ENCODE data around the gene PLAA.

Gene PLAA

DNA sequence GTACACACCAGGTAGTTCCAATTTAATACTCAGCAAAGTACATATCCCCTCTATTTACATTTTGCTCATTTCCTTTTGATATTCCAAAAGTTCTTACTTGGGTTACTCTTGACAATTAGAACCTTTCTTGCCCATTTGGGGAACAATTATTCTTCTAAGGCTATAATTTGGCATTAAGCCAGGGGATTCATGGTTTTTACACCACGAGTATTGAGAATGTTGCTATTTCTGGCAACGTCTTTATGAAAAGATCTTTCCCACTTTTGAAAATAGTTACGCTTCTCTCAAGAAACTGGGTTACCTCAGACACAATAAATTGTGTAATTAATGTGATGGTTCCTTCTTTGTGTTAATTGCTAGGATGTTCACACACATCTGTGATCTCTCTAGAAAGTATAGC, 43.0 kb downstream of the PLAA start:
- TF ChIP-seq, protein P1, sequence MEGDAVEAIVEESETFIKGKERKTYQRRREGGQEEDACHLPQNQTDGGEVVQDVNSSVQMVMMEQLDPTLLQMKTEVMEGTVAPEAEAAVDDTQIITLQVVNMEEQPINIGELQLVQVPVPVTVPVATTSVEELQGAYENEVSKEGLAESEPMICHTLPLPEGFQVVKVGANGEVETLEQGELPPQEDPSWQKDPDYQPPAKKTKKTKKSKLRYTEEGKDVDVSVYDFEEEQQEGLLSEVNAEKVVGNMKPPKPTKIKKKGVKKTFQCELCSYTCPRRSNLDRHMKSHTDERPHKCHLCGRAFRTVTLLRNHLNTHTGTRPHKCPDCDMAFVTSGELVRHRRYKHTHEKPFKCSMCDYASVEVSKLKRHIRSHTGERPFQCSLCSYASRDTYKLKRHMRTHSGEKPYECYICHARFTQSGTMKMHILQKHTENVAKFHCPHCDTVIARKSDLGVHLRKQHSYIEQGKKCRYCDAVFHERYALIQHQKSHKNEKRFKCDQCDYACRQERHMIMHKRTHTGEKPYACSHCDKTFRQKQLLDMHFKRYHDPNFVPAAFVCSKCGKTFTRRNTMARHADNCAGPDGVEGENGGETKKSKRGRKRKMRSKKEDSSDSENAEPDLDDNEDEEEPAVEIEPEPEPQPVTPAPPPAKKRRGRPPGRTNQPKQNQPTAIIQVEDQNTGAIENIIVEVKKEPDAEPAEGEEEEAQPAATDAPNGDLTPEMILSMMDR (IDR thresholded peaks at IDR 0.05; ENCODE audit: low read length, missing control alignments): no peak
- DNase-seq (ENCODE audit: low read depth): no peak
- H3K4me3 ChIP-seq (replicated peaks; ENCODE audit: low read depth, low read length): no peak overlapping the region

- TF ChIP-seq, protein P1 (IDR thresholded peaks at IDR 0.05; ENCODE audit: low read length, missing control alignments): no peak
- no peak for DNase-seq (ENCODE audit: low read depth)
- peak overlapping the region; percentile 98 for H3K4me3 ChIP-seq (replicated peaks; ENCODE audit: low read depth, low read length)
These were observed 53.9 kb downstream of the PLAA start for GRCh38 chr9:26893030-26893676.

DNA sequence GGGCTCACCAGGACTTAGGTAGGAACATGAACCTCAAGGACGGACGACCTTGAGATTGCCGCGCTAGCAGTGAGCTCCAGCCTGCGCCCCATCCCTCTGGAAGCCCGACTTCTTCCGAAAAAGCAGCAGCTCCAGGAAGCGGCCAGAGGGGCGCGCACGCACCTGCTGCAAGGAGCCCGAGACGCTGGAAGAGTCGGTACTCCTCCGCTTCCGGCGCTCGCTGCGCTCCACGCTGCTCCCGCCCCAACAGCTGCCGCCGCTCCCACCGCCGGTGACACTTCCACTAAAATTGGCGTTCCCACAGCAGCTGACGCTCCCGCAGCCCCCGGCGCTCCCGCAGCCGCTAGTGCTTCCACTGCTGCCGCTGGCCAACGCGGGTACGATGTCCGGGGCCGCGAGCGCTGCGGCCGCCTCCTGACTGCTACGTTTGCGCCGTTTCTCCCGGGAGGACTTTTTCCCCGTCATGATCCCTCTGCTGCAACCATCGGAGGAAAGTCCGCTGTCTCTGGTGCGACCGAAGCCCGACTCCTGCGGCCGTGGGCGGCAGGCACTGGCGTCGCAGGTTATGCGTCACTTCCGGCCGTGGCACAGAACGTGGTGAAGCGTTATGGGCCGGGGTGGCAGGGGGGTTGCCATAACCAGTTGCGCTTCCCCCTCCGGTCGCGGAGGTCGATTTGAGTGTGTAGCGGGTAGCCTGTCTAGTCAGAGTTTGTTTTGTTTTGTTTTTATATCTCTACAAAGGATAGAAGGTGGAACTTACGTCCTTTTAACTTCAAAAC, 54.6 kb downstream of the PLAA start, which contains the start of gene CAAP1:
Gene CAAP1 (minus strand): TSS at position 552 of the 779 bp plus-strand sequence. CDS start 87 bp downstream, at position 465.
- H3K4me3 ChIP-seq (replicated peaks; ENCODE audit: low read depth, low read length): peak within 1 kb of the TSS; percentile 98
- TF ChIP-seq, protein P1 (IDR thresholded peaks at IDR 0.05; ENCODE audit: low read length, missing control alignments): peak; percentile 35
- peak; percentile 93 for DNase-seq (ENCODE audit: low read depth)

- H3K4me3 ChIP-seq (replicated peaks; ENCODE audit: low read depth, low read length): peak overlapping the region; percentile 98
- no peak for DNase-seq (ENCODE audit: low read depth)
- TF ChIP-seq, protein P1 (IDR thresholded peaks at IDR 0.05; ENCODE audit: low read length, missing control alignments): no peak
These were observed 55.3 kb downstream of the PLAA start for GRCh38 chr9:26891726-26892125.

GRCh38 chr9:26888271-26888670, 58.8 kb downstream of the PLAA start:
- no peak for DNase-seq (ENCODE audit: low read depth)
- TF ChIP-seq, protein P1 (IDR thresholded peaks at IDR 0.05; ENCODE audit: low read length, missing control alignments): no peak
- H3K4me3 ChIP-seq (replicated peaks; ENCODE audit: low read depth, low read length): no peak overlapping the region

GRCh38 chr9:26882154-26882553, 64.9 kb downstream of the PLAA start:
- TF ChIP-seq, protein P1 (IDR thresholded peaks at IDR 0.05; ENCODE audit: low read length, missing control alignments): no peak
- H3K4me3 ChIP-seq (replicated peaks; ENCODE audit: low read depth, low read length): no peak overlapping the region
- no peak for DNase-seq (ENCODE audit: low read depth)

Measured in fibroblast of pulmonary artery (primary cell).